GM21576 (cell line): Measurements from ENCODE around the gene DCTN2.
"Not testable (repeated sequence)": the region's sequence is repeated elsewhere in the genome, so short reads cannot be mapped to it uniquely, and the experiment has no call there.

ENCODE experiments used
- ATAC-seq: cut with Tn5 transposase; IDR thresholded peaks from one replicate; pipeline ENCODE4 v1.9.1; 2021; ENCODE audit warnings: mild to moderate bottlenecking, moderate library complexity; ENCODE audit not compliant: unreplicated experiment

DCTN2 gene

GRCh38 chr12:57517187-57517586, 29.8 kb downstream of the DCTN2 start:
- ATAC-seq, result no peak

- ATAC-seq, result no peak
These were observed 30.3 kb downstream of the DCTN2 start for GRCh38 chr12:57516617-57517153.

GRCh38 chr12:57515934-57516541, 31.0 kb downstream of the DCTN2 start:
- ATAC-seq, result no peak

- ATAC-seq, result no peak
These were observed 31.5 kb downstream of the DCTN2 start for GRCh38 chr12:57515408-57515933.

DNA sequence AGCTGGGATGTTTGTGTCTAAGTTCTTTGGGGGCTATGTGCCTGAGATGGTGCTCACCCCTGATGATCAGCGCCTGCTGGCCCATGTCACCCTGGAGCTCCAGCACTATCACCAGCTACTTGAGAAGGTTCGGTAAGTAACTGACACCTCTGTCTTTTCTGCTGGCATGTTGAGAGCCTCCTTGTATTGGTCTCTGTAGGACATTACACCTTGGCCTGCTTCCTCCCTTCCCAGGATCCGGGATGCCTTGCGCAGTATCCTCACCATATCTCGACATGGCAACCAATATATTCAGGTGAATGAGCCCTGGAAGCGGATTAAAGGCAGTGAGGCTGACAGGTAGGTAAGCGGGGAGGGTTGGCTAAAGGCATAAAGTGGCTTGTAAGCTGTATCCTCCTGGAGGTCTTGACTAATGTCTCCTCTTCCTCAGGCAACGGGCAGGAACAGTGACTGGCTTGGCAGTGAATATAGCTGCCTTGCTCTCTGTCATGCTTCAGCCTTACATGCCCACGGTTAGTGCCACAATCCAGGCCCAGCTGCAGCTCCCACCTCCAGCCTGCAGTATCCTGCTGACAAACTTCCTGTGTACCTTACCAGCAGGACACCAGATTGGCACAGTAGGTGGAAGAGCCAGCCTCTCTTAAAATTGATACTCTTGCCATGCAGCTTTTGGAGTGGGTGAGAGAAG, 32.1 kb downstream of the DCTN2 start:
- no peak for ATAC-seq

GRCh38 chr12:57514246-57514645, 32.7 kb downstream of the DCTN2 start:
- not testable (repeated sequence) for ATAC-seq

- not testable (repeated sequence) for ATAC-seq
These were observed 33.3 kb downstream of the DCTN2 start for GRCh38 chr12:57513677-57514076.

DNA sequence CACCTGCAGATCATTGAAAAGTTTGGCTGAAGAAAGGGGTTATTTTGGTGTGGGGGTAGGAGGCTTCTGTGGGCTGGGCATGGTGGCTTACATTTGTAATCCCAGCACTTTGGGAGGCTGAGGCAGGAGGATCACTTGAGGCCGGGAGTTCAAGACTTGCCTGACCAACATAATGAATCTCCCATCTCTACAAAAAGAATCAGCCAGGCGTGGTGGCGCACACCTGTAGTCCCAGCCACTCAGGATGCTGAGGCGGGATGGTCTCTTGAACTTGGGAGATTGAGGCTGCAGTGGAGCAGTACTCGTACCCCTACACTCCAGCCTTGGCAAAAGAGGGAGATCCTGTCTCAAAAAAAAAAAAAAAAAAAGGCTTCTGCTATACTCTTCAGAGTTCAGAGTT, 33.7 kb downstream of the DCTN2 start:
- ATAC-seq, result no peak

GRCh38 chr12:57512665-57513064, 34.3 kb downstream of the DCTN2 start:
- ATAC-seq, result no peak

DNA sequence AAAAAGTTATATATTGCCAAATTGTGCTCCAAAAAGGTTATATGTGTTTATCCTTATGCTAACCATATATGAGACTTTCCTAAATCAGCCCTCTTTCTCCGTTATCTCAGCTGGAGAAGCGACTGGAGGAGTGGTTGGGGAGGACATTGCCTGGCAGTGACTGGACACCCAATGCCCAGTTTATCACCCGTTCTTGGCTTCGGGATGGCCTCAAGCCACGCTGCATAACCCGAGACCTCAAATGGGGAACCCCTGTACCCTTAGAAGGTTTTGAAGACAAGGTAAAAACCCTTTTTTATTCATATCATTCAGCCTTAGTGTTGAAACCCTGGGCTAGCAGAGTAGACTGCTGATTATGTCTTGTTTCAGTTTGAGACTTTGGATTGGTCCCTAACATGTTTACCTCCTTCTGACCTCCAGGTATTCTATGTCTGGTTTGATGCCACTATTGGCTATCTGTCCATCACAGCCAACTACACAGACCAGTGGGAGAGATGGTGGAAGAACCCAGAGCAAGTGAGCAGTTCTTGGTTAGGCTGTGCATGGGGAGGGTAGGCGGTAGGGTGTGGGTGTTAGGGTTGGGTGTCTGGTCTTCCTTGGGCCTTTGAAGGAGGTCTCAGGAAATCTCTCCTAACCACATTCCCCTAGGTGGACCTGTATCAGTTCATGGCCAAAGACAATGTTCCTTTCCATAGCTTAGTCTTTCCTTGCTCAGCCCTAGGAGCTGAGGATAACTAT, 35.2 kb downstream of the DCTN2 start:
- ATAC-seq, result no peak

GRCh38 chr12:57511161-57511560, 35.8 kb downstream of the DCTN2 start:
- ATAC-seq, result no peak

DNA sequence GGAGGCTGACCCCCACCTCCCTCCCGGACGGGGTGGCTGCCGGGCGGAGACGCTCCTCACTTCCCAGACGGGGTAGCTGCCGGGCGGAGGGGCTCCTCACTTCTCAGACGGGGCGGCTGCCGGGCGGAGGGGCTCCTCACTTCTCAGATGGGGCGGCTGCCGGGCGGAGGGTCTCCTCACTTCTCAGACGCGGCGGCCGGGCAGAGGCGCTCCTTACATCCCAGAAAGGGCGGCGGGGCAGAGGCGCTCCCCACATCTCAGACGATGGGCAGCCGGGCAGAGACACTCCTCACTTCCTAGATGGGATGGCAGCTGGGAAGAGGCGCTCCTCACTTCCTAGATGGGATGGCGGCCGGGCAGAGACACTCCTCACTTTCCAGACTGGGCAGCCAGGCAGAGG, 39.2 kb downstream of the DCTN2 start:
- not testable (repeated sequence) for ATAC-seq

DNA sequence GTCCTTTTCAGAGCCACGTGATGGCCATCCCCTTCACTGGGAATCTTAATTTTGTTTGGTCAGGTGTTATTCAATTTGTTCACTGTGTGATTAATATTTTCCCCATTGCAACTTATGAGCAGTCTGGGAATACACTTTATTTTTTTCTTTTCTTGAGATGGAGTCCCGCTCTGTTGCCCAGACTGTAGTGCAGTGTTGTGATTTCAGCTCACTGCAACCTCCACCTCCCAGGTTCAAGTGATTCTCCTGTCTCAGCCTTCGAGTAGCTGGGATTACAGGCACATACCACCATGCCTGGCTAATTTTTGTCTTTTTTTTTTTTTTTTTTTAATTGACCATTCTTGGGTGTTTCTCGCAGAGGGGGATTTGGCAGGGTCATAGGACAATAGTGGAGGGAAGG, 40.5 kb downstream of the DCTN2 start:
- ATAC-seq, result not testable (repeated sequence)

DNA sequence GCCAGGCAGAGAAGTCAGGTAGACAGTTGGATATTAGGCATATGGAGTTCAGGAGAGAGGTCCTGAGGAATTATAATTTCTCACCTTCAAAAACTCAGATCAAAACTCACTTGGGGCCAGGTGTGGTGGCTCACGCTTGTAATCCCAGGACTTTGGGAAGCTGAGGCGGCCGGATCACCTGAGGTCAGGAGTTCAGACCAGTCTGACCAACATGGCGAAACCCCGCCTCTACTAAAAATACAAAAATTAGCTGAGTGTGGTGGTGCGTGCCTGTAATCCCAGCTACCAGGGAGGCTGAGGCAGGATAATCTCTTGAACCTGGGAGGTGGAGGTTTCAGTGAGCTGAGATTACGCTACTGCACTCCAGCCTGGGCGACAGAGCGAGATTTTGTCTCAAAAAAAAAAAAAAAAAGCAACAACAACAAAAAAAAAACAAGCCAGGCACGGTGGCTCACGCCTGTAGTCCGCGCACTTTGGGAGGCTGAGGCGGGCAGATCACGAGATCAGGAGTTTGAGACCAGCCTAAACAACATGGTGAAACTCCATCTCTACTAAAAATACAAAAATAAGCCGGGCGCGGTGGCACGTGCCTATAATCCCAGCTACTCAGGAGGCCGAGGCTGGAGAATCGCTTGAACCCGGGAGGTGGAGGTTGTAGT, 44.6 kb downstream of the DCTN2 start:
- not testable (repeated sequence) for ATAC-seq

- ATAC-seq, result no peak
These were observed 46.8 kb downstream of the DCTN2 start for GRCh38 chr12:57500213-57500612.

DNA sequence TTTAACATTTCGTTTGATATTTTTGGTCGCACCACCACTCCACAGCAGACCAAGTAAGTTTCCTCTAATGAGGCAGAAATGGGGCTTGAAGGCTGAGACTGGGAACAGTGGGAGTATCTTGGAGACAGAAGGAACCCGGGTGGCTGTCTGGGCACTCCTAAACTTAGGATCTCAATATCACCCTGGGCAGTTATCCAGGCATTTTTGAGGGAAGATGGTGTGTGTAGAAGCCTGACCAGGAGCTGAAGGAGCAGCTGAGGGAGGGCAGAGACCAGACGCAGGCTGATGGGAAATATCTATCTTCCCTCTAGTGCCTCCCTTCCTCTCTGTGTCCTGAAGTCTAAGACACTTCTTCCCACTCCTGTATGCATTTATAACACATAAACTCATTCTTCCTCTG, 48.4 kb downstream of the DCTN2 start:
- no peak for ATAC-seq

DNA sequence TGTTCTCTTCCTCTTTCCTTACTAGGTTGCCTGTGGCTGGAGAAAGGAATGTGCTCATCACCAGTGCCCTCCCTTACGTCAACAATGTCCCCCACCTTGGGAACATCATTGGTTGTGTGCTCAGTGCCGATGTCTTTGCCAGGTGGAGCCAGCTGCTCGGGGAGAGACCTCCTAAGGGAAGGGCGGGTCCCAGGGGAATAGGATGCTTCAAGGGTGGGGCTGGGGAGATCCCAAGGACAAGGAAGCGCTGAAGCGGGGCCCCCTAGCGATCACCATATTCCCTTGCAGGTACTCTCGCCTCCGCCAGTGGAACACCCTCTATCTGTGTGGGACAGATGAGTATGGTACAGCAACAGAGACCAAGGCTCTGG, 48.9 kb downstream of the DCTN2 start:
- no peak for ATAC-seq

- no peak for ATAC-seq
These were observed 49.5 kb downstream of the DCTN2 start for GRCh38 chr12:57497223-57498131.

DNA sequence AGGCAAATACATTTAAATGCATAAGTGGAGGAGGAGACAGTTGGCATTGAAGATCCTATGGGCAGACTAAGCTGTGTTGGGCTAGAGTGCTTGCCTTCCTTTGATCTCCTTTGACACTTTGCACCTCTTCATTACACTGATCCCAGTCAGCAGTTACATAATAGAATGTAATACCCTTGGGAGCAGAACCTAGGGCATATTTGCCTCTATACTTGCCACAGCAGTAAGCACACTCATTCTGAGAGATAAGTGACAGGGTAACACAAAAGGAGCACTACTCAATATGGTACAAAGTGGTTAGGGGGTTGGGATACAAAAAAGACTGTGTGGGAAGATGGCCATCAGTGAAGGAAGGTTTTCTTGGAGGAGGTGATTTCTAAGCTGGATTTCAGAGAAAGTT, 50.2 kb downstream of the DCTN2 start:
- ATAC-seq, result no peak
